Testis (tissue), 2 donors: ENCODE data around the gene NPSR1.

ENCODE experiments used
- CTCF ChIP-seq, 3 experiments: fragments of 450-650 bp in 2 of 3; fragments of 200-600 bp in 1 of 3; sonication (generic) in 1 of 3; IDR thresholded peaks; one replicate each; pipeline ENCODE4 v1.5.1; 2016 to 2019; ENCODE audit warnings: antibody characterized with exemption in 3 of 3, mild to moderate bottlenecking in 2 of 3, moderate library complexity in 1 of 3
- POLR2A ChIP-seq: fragments of 450-650 bp; IDR thresholded peaks from one replicate; pipeline ENCODE4 v1.6.1; 2017; ENCODE audit warnings: antibody characterized with exemption, mild to moderate bottlenecking, moderate library complexity

- no peak for TF ChIP-seq CTCF (IDR thresholded peaks at IDR 0.05)
- no peak for TF ChIP-seq POLR2A
These were observed 69.5 kb downstream of the NPSR1 start for GRCh38 chr7:34727464-34727995.
